Panc1 (cell line): Measurements from ENCODE around the gene HSP90B1. TPM values are rescaled to one million over a fixed set of nuclear protein-coding genes. Genes with fewer than 3 reads are reported as not detected.

Experiments used
- ATAC-seq: fragments of 200-7000 bp; cut with Tn5 transposase; 2 replicates; pipeline ENCODE4 v1.9.1; 2020; ENCODE audit warnings: mild to moderate bottlenecking, moderate library complexity
- BruUV-seq: library from RNA; stranded (reverse); fragments of 400-500 nt; replicated peaks from 2 replicates; lab custom pipeline; 2021; lab: Mats Ljungman, UMichigan
- CTCF ChIA-PET: fragments of 300-600 bp; sonication (Branson Sonifier 250); formaldehyde crosslinking; loops from one replicate; lab custom pipeline; 2022; ENCODE audit warnings: antibody characterized with exemption; lab: Charles Lee
- POLR2A ChIA-PET: fragments of 300-600 bp; sonication (Branson Sonifier 250); formaldehyde crosslinking; loops from one replicate; lab custom pipeline; 2022; ENCODE audit warnings: antibody characterized with exemption; lab: Charles Lee
- DNase-seq: peaks from one replicate; pipeline ENCODE4 v3.0.0-alpha.2; 2010; ENCODE audit warnings: low read depth, low spot score
- H3K27ac ChIP-seq: 2 replicates; pipeline ENCODE4 v1.5.1; 2011; ENCODE audit warnings: mild to moderate bottlenecking, low read length, inconsistent platforms
- H3K27me3 ChIP-seq: fragments of 200-500 bp; sonication (Bioruptor generic); 2 replicates; pipeline ENCODE4 v1.6.0; 2014; ENCODE audit warnings: low read length, inconsistent platforms; ENCODE audit not compliant: control insufficient read depth, insufficient read depth
- H3K36me3 ChIP-seq: fragments of 200-500 bp; sonication (Bioruptor generic); 2 replicates; pipeline ENCODE4 v1.5.1; 2014; ENCODE audit warnings: inconsistent platforms, mild to moderate bottlenecking, low read length, moderate library complexity; ENCODE audit not compliant: control insufficient read depth, insufficient read depth
- H3K4me1 ChIP-seq: 2 replicates; pipeline ENCODE4 v1.5.1; 2011; ENCODE audit warnings: inconsistent platforms, mild to moderate bottlenecking, low read length, moderate library complexity; ENCODE audit not compliant: control insufficient read depth, insufficient read depth
- H3K4me3 ChIP-seq, 2 experiments: 2 replicates each; pipeline ENCODE4 v1.5.1; 2011 to 2012; ENCODE audit warnings: low read depth in 2 of 2, low read length in 2 of 2, mild to moderate bottlenecking in 2 of 2, inconsistent platforms in 1 of 2, moderate library complexity in 1 of 2
- H3K9me3 ChIP-seq: fragments of 200-500 bp; sonication (Bioruptor generic); 2 replicates; pipeline ENCODE4 v1.5.1; 2014; ENCODE audit warnings: low read depth, mild to moderate bottlenecking, inconsistent platforms, low read length, moderate library complexity; ENCODE audit not compliant: control insufficient read depth, insufficient read depth
- CTCF ChIP-seq: fragments of 450-650 bp; IDR thresholded peaks from 2 replicates; pipeline ENCODE4 v1.5.1; 2017; ENCODE audit warnings: mild to moderate bottlenecking
- POLR2AphosphoS5 ChIP-seq: IDR thresholded peaks from 2 replicates; pipeline ENCODE4 v1.6.1; 2012; ENCODE audit warnings: mild to moderate bottlenecking, low read depth, low read length, moderate library complexity
- SIN3A ChIP-seq: IDR thresholded peaks from 2 replicates; pipeline ENCODE4 v1.6.1; 2012; ENCODE audit warnings: low read depth, mild to moderate bottlenecking, low read length, moderate library complexity, borderline replicate concordance; ENCODE audit not compliant: insufficient read depth
- TCF7L2 ChIP-seq: IDR thresholded peaks from 2 replicates; pipeline ENCODE4 v1.6.1; 2011; ENCODE audit warnings: mild to moderate bottlenecking, low read depth, low read length, inconsistent platforms
- in situ Hi-C: cut with HindIII; loops from 2 replicates; pipeline ENCODE4 v1.10.0; 2016; ENCODE audit warnings: low sequenced_read_pairs, low pct_unique_long_range_greater_than_20kb
- intact Hi-C: fragments of 100-400 bp; cut with micrococcal nuclease; formaldehyde crosslinking; loops from one replicate; pipeline ENCODE4 v1.10.0; 2022; ENCODE audit not compliant: unreplicated experiment
- total RNA-seq: library from RNA; stranded (reverse); gene quantifications from one replicate; pipeline ENCODE4 v1.2.1, GENCODE V29; 2021; ENCODE audit not compliant: unreplicated experiment
- TF ChIP-seq, protein P1 (sequence below), 2 experiments: IDR thresholded peaks; 2 replicates each; pipeline ENCODE4 v1.6.1; 2011 to 2012; ENCODE audit warnings: low read depth in 2 of 2, control low read depth in 1 of 2, low read length in 1 of 2, mild to moderate bottlenecking in 1 of 2, moderate library complexity in 1 of 2; ENCODE audit not compliant: insufficient read depth in 1 of 2

HSP90B1 gene
- total RNA-seq, 1 experiment from 2014 or later: 503 TPM

GRCh38 chr12:103975368-103975767, 45.2 kb downstream of the HSP90B1 start:
- Histone ChIP-seq H3K27me3 (no peaks in the 10 kb centered on the region), H3K4me1 (no peaks in the 10 kb centered on the region), H3K36me3 (0 out of 2 replicates have a peak, but pooled peaks cover 14% of the 10 kb centered on the region), H3K4me3 (no peak overlapping the region), H3K27ac (no peak overlapping the region), H3K9me3 (no peaks in the 10 kb centered on the region)
- intact Hi-C loops: no loop called here
- BruUV-seq: no TSS peak
- DNase-seq: no peak
- ChIA-PET POLR2A (no interaction called here), CTCF (no interaction called here)
- TF ChIP-seq TCF7L2: no peak
- TF ChIP-seq SIN3A: no peak
- no peak for TF ChIP-seq CTCF
- TF ChIP-seq, protein P1, sequence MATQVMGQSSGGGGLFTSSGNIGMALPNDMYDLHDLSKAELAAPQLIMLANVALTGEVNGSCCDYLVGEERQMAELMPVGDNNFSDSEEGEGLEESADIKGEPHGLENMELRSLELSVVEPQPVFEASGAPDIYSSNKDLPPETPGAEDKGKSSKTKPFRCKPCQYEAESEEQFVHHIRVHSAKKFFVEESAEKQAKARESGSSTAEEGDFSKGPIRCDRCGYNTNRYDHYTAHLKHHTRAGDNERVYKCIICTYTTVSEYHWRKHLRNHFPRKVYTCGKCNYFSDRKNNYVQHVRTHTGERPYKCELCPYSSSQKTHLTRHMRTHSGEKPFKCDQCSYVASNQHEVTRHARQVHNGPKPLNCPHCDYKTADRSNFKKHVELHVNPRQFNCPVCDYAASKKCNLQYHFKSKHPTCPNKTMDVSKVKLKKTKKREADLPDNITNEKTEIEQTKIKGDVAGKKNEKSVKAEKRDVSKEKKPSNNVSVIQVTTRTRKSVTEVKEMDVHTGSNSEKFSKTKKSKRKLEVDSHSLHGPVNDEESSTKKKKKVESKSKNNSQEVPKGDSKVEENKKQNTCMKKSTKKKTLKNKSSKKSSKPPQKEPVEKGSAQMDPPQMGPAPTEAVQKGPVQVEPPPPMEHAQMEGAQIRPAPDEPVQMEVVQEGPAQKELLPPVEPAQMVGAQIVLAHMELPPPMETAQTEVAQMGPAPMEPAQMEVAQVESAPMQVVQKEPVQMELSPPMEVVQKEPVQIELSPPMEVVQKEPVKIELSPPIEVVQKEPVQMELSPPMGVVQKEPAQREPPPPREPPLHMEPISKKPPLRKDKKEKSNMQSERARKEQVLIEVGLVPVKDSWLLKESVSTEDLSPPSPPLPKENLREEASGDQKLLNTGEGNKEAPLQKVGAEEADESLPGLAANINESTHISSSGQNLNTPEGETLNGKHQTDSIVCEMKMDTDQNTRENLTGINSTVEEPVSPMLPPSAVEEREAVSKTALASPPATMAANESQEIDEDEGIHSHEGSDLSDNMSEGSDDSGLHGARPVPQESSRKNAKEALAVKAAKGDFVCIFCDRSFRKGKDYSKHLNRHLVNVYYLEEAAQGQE (IDR thresholded peaks at IDR 0.05; ENCODE audit: insufficient read depth in 1 of 2, low read depth in 2 of 2, low read length in 1 of 2): no peak
- no peak for TF ChIP-seq POLR2AphosphoS5
- ATAC-seq: no peak
- in situ Hi-C loops: no loop called here

DNA sequence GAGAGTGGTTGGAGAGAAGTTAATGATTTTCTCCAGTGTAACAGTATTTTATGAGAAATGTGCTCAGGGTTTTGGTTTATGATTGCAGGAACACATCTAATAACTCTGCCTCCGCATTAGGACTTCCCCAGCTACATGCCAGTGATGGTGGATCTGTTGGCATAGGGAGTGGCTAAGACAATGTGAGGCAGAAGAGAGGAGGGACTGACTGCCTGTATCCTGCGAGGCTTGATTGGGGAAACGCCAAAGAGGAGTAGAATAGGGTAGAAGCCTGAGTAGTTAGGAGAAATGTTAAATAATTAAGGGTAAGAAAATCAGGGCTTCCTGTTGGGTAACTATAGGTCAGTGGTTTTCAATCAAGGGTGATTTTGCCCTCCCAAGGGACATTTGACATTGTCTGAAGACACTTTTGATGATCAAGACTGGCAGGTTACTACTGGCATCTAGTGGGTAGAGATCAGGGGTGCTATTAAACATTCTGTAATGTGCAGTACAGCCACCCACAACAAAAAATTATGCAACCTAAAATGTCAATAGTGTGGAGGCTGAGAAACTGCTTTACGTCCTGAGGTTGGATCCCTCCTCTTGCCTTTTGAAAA, 48.3 kb downstream of the HSP90B1 start:
- H3K27ac ChIP-seq: no peak overlapping the region
- intact Hi-C loops (no loop called here), in situ Hi-C loops (no loop called here)
- POLR2A ChIA-PET: no interaction called here
- no peaks in the 10 kb centered on the region for H3K4me1 ChIP-seq
- CTCF ChIA-PET: no interaction called here
- H3K9me3 ChIP-seq: no peaks in the 10 kb centered on the region
- BruUV-seq: no TSS peak
- H3K27me3 ChIP-seq: no peaks in the 10 kb centered on the region
- no peak overlapping the region for H3K4me3 ChIP-seq
- peaks cover 31% of the 10 kb centered on the region for H3K36me3 ChIP-seq
- DNase-seq (no peak), ATAC-seq (no peak)
- TF ChIP-seq CTCF (no peak), TCF7L2 (no peak), SIN3A (no peak), POLR2AphosphoS5 (no peak)
- TF ChIP-seq, protein P1 (IDR thresholded peaks at IDR 0.05; ENCODE audit: insufficient read depth in 1 of 2, low read depth in 2 of 2, low read length in 1 of 2): no peak
